HG03103 (cell line): Measurements from ENCODE around the gene TCEA2.

Experiments
- ATAC-seq: cut with Tn5 transposase; IDR thresholded peaks from one replicate; pipeline ENCODE4 v1.9.1; 2021; ENCODE audit warnings: low read depth; ENCODE audit not compliant: unreplicated experiment

The TCEA2 gene

DNA sequence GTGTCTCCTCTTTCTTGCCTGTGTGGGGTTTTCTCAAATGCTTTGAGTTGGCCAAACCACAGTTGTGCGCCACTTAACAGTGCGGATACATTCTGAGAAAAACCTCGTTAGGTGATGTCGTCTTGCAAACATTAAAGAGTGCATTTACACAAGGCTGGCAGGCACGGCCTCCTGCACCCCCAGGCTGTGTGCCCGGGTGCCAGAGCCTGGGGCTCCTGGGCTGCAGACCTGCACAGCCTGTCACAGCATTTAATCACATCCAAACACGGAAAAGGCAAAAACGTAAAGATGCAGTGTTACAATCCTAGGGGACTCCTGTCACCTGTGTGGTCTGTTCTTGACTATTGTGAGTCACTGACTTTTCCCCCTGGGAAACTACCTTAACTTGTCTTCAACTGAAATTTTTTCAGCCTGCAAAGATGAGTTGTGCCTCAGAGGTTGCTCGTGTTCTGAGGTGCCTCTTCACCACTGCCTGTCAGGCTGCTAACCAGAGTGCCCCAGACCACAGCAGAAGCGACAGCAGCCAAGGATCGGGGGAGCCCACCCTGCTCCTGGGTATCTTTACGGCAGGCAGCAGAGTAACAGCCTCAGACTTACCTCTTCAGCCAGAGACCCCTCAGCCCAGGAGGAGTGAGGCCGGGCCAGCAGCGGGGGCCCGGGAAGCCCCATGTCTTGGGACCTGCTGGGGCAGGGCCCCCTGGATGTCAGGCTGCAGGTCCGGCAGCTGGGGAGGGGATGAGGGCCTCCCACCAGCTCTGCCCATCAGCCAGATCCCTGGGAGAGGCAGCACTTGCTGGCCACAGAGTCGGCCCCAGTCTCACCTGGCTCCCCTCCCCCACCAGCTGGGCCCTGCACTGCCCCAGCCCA, 27.7 kb upstream of the TCEA2 start:
- no peak for ATAC-seq

DNA sequence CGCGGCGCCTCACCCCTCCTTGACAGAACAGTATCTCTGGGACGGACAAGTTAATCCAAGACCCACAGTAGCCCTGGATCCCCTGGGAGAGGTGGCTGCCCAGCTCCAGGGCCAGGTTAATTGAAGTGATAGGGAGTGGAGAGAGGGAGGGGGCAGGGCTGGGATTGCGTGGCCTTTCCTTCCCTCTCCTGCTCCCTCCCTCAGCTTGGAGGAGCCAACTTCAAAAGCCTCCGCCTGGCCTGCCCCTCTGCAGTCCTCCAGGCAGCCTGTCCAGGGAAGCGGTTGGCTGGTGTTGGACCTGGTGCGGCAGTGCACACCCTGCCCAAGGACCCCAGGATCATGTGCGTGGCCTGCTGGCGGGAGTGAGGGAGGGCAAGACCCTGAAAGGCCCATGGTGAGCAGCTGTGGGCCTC, 27.1 kb upstream of the TCEA2 start, which contains the start of gene C20orf204:
C20orf204 (plus strand) TSS at position 250 of the 413 bp plus-strand sequence; CDS start at position 392, 142 bp downstream.
- no peak for ATAC-seq

DNA sequence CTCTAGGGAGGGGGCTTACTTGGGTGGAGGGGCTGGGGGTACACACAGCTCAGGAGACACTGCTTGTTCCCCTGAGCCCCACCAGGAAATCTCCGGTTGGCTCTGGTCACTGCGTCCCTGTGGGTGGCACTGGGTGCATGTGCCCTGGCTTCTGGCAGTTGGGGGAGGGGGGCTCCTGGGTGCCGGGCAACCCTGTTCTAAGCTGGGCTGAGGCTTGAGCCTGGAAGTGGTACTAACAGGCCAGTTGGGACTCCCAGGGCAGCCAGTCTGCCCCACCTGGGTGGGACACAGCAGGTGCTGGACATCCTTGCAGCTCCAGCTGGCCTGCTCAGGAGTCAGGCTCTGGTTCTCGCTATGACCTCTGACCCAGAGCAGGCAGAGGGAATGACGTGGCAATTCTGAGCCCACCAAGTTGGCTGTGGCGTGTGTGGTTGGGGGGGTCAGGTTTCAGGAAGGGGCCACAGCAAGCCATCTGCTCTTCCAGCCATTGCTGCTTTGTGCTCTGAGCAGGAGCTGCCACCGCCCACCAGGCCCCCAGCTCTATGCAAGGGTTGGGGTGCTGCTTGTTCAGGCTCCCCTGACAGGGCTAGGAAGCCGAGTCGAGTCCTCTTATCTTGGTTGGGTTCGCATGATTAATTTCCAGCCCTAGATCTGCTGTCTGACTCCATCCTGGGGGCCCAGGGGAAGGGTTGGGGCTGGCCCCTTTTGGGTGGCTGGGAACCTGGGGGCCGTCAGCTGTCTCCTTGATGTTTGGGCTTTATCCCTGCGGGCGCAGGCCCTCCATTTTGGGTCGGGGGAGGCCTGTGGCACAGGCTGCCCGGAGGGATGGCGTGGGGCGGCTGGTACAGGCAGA, 26.4 kb upstream of the TCEA2 start:
- ATAC-seq, result no peak

DNA sequence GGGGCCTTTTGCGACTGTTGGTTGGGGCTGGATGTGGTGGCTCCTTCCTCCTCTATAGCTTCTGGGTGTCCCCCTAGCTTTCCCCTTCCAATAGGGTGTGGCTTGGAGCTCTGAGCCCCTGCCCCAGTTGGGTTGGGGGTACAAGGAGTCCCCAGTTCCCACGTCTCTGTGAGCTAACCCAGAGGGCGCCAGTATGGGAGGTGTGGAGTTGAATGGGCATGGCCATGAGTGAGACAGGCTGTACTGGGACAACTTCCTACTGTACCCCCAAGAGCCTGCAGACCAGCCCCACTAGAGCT, 25.9 kb upstream of the TCEA2 start:
- no peak for ATAC-seq

DNA sequence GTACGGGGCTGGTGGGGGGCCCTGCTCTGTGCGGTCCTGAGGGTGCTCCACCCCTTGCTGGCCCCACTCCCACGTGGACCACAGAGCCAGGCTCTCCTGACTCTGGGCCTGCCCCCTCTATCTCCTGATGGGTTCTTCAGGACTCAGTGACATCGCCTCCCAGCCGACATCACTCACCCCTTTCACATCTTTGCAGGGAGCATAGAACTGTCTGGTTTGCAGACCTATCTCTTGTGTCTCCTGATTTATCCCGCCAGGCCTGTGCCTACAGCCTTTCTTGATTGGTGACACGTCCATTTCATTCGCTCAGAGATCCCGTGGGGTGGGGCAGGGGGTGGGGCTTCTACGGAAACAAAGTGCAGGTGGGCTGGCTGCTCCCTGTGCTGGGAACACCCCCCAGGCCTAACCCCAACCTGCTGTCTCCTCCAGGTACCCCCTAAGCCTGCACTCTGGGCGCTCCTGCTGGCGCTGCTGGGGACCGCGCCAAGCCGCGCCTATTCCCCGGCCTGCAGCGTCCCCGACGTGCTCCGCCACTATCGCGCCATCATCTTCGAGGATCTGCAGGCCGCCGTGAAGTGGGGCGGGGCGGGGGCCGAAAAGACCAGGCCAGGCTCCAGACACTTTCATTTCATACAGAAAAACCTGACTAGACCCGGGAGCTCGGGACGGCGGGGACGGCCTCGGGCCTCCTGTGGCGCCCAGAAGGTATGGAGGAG, 25.3 kb upstream of the TCEA2 start:
- no peak for ATAC-seq

DNA sequence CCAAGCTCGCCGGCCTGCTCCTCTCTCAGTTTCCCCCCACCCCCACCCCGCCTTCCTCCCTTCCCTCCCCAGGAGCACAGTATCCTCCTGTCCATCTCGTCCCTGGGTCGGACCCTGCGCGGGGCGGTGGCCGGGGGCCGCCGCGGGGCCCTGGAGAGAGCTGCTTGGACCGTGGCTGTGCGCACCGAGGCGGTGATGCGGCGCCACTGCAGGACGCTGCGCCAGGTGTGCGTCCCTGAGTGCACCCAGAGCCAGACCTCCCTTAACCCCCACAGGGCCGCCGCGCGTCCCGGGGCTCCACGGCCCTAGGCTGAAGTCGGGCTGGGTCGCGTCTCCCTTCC, 24.8 kb upstream of the TCEA2 start:
- peak; percentile 14 for ATAC-seq

DNA sequence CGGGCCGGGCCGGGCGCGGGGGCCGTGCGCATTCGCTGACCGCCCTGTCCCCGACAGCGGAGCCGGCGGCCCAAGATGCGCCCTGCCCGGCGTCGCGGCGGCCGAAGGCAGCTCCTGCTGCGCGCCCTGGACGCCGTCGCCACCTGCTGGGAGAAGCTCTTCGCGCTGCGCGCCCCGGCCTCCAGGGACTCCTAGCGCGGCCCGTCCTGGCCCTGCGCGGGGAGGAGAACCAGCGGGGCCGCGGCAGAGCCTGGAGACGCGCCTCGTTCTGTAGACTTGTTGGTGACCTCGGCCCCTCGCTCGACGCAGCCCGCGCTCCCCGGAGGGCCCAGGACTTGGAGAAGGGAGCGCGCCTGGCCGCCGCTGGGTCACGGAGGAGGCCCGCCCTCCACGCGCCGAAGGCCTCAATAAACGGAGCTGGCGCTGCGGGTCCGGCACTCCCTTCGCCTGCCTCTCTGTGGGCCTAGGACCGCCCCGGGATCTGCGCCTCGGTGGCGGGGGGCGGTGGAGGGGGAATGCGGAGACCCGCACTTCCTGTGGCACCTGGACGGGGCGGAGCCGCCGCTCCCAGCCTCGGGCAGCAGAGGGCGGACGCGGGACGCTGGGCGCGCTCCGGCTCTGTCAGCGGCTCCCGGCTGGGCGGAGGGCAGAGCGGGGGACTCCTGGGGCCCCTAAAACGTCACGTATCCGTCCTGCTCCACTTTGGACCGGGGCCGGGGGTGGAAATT, 24.3 kb upstream of the TCEA2 start:
- ATAC-seq, result peak; percentile 38

DNA sequence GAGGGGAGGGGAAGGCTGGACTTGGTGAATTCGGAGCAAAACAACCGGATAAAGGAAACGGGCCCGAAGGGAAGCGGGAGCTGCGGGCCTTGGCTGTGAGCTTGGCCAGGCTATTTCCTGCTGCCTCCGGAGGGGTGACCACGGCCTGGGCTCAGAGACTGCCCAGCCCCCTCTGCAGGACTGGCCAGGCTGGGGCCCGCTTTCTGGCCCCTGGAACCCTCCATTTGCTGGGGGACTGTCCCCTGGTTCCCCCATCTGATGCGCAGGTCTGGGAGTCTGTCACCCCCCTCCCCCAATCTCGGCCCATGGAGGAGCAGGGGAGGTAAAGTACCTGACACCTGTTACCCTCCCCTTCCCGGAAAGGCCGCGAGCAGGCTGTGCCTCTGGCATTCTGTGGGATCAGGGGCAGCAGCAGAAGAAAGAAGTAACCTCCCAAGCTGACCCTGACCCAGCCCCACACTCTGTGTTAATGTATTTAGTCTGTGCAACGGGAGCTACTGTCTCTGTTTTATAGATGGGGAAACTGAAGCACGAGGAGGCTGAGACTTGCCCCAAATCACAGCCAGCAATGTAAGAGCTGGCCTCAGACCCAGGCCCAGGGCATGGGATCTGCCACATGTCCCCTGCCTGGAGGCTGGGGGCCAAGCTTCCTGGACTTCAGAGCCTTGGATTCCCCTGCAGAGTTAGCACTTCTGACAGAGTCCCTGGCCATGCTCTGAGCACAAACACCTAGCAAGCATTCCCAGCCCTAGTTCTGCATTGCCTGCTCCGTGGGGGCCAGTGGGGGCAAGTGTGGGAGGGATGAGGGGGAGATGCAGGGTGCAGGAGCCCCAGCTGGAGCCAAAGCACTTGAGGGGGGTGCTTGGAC, 23.5 kb upstream of the TCEA2 start:
- ATAC-seq, result no peak

DNA sequence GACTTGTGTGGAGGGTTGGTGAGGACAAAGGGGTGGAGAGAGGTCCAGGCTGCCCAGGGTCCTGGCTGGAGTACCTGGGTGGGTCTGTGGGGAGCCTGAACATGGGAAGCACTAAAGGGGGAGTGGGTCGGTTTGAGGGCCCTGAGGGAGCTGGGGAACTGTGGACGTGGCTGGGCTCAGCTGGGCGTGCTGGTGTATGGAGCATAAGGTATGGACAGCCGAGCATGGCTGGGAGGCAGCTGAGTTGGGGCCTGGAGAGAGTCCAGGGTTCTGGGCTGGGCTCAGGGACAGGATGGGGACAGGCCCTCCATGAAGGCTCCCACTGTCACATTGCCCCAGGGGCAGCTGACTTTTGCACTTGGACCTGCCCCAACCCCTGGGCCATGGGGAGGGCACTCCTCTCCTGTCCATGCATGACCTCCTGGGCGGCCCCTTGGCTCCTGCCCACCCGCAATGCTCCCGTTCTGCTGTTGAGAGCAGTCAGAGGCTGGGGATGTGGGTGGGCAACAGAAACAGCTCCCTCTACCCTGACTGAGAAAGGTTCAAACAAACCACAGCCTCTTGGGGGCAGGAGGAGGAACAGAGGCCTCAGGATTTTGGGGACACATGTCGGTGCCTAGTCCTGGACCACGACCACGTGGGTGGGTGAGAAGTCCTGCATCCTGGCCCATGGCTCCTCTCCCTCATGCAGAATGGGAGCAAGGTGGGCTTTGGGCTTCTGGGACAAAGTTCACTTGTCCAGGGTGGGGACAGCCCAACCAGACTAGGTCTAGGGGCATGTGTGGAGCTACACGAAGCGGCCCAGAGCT, 22.6 kb upstream of the TCEA2 start:
- ATAC-seq, result no peak

DNA sequence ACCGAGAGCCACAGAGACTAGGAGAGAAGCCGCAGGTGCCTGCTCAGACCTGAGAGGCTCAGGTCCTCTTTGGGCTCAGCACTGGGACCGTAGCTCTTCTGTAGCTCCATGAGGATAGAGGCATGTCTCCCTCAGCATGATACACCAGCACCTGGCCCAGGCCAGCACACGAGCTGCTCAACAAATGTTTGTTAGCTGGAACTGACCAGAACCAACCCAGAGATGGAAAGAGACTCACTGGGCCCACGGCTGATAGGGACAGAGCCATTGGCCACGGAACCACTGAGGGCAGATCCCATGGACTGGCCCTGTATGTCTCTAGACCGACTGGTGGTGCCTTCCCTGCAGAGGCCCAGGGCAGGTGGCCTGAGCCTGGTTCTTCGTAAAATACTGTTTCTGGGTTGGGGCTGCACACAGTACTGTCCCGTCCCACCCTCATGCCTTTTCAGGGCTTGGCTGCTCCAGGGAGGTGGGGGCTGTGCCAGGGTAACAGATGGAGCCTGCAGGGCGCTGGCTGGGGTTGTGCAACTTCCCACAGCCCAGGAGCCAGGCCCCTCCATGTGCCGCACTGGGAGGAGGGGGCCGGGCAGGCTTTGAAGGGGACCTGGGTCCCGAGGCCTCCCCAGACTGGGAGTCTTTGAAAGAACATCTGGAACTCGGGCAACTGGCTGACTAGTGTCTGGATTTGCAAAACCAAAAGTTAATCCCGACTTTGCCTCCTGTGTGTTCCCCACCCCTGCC, 21.8 kb upstream of the TCEA2 start:
- ATAC-seq, result no peak

DNA sequence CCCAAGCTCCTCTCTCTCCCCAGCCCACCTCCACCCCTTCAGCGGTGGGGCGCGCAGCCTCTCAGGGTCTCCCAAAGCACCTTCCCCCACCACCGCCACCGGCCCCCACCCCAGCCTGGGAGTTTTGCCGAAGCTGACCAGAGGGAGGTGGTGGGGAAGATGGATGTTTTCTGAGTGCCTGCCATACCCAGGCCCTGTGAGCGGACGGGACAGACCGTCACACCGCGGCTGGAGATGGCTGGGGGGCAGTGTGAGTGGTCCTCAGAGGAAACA, 21.3 kb upstream of the TCEA2 start:
- ATAC-seq, result no peak

DNA sequence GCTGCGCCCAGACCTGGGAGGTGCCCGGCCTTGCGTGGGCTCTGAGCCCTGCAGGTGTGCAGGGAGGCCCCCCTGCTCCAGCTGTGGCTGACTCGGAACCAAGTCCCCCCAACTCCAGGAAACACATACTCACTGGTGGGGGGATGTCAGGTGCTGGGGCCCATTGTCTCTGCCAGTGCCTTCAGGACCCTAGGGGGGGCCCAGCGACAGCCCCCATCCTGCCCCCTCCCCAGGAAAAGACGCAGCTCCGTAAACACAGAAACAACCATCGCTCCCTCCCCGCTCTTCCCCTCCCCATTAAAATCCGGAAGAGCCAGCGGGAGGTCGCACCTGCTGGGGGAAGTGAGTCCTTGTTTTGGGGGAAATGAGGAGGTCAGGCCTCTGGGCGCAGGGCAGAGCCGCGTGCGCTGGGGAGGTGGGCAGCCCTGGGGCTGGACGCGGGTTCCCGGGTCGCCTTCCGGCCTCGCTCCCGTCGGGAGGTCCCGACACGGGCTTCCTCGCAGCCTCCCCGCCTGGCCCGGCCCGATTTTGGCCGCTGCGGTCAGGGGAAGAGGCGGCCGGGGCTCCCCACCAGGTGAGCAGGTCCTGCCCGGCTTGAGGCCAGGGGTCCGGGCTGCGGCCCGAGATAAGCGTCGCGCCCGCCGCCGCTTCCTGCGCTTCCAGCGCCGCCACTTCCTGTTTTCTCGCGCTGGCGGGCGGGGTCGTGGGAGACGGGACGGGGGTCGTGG, 20.8 kb upstream of the TCEA2 start:
- no peak for ATAC-seq

DNA sequence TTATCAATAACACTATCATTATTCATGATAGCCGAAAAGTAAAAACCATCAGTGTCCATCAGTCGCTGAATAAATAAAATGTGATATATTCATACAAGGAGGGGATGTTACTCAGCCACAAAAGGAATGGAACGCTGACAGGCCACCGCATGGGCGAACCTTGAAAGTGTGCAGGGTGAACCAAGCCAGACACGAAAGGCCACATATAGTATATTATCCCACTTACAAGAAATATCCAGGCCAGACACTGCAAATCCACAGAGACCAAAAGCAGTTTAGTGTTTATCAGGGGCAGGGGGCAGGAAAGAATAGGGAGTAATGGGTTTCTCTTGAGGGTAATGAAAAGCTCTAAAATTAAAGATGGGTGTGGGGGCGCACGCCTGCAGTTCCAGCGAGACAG, 19.2 kb upstream of the TCEA2 start:
- no peak for ATAC-seq

DNA sequence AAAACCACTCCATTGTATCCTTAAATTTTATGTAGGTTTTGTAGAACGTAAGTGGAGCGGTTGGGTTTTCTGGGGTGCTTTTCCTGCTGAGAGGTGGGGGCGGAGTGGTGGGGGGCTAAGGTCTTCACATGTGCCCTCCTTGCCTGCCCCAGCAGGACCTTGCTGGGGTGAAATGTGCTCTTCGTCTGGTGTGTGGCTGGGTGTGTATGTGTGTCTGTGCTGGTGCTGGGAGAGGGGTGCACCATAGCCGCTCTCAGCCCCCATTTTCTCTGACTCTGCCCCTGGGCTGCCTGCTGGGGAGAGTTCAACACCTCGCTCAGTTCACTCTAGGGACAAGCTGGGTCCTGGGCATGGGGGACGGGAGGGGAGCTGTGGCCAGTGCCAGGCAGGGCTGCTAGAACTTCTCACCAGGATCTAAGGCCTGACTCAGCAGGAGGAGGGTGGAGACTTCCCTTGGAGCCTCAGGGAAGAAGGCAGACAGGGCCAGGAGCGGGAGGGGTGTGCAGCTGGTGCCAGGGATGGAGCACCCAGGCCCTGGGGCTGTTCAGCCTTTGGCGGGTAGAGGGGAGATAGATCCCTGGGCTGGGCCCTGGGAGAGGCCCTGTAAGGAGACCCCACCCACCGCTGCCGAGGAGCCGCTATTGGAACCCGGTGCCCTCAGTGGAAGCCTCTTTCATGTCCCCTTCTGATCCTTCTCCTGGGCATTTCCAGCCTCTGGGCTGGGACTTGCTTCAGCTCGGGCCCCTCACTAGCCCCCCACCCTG, 18.3 kb upstream of the TCEA2 start:
- ATAC-seq, result no peak

DNA sequence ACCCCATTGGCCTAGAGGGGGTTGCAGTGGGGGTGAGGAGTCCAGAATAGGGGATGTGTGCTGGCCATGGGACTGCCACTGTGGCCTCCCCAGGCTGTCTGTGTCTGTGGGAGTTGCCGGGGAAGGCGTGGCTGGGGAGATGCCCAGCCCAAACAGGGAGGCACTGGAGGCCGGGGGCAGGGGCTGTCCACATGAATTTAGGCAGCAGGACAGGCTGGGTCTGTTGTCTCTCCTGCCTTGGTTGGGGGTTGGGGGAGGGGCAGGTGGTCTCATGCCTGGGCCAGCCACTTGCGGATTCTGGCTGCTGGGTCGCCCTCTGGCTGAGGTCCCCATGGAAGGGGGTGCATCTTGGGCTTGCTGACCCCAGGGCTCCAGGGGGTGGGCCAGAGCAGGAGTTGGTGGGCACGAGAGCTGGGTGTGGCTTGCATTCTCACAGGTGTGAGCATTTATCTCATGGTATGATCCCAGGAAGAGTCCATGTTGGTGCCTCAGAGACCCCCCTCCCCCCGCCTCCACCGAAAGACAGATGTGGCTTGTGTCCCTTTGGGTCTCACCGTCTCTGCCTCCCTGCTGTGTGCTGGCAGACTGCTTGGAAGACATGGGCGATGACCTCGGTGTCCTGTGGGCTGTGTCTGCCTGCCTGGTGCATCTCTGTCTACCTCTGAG, 17.5 kb upstream of the TCEA2 start:
- no peak for ATAC-seq

DNA sequence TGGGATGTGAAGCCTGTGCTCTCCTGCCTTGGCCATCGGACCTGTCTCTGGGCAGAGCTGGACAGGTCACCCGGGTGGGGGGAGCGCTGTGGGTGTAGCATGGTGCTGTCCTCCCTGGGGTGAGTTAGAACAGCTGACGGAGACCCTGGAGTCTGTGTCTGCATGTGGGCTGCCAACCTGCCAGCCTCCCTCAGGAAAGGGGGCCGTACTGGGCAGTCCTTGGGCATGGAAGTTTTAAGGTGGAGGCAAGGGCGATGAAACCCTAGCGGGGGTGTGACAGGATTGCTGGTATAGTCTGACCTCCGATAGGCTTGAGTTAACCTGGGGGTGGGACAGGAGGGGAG, 16.0 kb upstream of the TCEA2 start:
- no peak for ATAC-seq

DNA sequence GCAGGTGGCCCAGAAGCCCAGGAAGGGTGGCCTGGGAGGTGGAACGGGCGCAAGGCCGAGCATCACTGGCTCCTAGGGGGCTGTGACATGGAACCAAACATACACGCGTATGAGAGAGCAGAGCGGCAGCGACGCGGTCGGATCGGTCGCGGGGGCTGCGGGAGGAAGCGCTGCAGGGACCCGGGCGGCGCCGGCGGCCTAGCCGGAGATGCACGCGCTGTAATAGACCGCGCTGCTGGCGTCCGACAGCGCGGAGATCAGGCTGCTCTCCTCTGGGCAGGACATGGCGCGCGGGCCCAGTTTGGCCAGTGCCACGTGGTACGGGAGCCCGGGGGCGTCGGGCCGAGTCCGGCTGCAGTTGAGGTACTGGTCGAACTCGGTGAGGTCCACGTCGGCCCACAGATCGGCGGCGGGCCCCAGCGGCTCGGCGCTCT, 15.0 kb upstream of the TCEA2 start:
- ATAC-seq, result no peak
